SK-N-SH (cell line): ENCODE results near the gene ATCAY.

Experiments used
- CTCF ChIP-seq: fragments of 200-600 bp; sonication (generic); IDR thresholded peaks from 2 replicates; pipeline ENCODE4 v1.6.1; 2017; ENCODE audit warnings: antibody characterized with exemption, mild to moderate bottlenecking, moderate library complexity
- EP300 ChIP-seq, 2 experiments: IDR thresholded peaks; 2 replicates each; pipeline versions ENCODE4 v1.4.0 to v1.6.1; 2012; ENCODE audit warnings: borderline replicate concordance in 1 of 2, low read depth in 1 of 2, low read length in 1 of 2
- FOSL2 ChIP-seq: IDR thresholded peaks from 2 replicates; pipeline ENCODE4 v1.4.0; 2012; ENCODE audit warnings: low read depth, mild to moderate bottlenecking, moderate library complexity, borderline replicate concordance
- GABPA ChIP-seq: IDR thresholded peaks from 2 replicates; pipeline ENCODE4 v1.4.0; 2012; ENCODE audit warnings: low read depth, mild to moderate bottlenecking
- POLR2AphosphoS5 ChIP-seq: IDR thresholded peaks from 2 replicates; pipeline ENCODE4 v1.6.1; 2012; ENCODE audit warnings: low read depth, low read length
- RFX5 ChIP-seq: IDR thresholded peaks from 2 replicates; pipeline ENCODE4 v1.6.1; 2012; ENCODE audit warnings: mild to moderate bottlenecking, improper control_type of control experiment, low read length
- SMC3 ChIP-seq: IDR thresholded peaks from 2 replicates; pipeline ENCODE4 v1.6.1; 2012; ENCODE audit warnings: low read depth, low read length, improper control_type of control experiment
- TAF1 ChIP-seq: IDR thresholded peaks from 2 replicates; pipeline ENCODE4 v1.6.1; 2012; ENCODE audit warnings: low read depth, mild to moderate bottlenecking, low read length, moderate library complexity, borderline replicate concordance
- YY1 ChIP-seq: IDR thresholded peaks from 2 replicates; pipeline ENCODE4 v1.4.0; 2012; ENCODE audit warnings: low read depth, mild to moderate bottlenecking
- TF ChIP-seq, protein P1 (sequence below): IDR thresholded peaks from 2 replicates; pipeline ENCODE4 v1.6.1; 2012; ENCODE audit warnings: mild to moderate bottlenecking, low read depth, low read length, moderate library complexity
- TF ChIP-seq, protein P2 (sequence below): IDR thresholded peaks from 2 replicates; pipeline ENCODE4 v1.4.0; 2012; ENCODE audit warnings: low read depth

GRCh38 chr19:3838661-3839060, 41.8 kb upstream of the ATCAY start:
- TF ChIP-seq CTCF (no peak), SMC3 (no peak), EP300 (IDR thresholded peaks at IDR 0.05; ENCODE audit: borderline replicate concordance in 1 of 2, low read depth in 1 of 2, low read length in 1 of 2) (no peak), FOSL2 (no peak), POLR2AphosphoS5 (no peak), TAF1 (no peak), GABPA (no peak), YY1 (no peak), RFX5 (no peak)
- TF ChIP-seq, protein P1, sequence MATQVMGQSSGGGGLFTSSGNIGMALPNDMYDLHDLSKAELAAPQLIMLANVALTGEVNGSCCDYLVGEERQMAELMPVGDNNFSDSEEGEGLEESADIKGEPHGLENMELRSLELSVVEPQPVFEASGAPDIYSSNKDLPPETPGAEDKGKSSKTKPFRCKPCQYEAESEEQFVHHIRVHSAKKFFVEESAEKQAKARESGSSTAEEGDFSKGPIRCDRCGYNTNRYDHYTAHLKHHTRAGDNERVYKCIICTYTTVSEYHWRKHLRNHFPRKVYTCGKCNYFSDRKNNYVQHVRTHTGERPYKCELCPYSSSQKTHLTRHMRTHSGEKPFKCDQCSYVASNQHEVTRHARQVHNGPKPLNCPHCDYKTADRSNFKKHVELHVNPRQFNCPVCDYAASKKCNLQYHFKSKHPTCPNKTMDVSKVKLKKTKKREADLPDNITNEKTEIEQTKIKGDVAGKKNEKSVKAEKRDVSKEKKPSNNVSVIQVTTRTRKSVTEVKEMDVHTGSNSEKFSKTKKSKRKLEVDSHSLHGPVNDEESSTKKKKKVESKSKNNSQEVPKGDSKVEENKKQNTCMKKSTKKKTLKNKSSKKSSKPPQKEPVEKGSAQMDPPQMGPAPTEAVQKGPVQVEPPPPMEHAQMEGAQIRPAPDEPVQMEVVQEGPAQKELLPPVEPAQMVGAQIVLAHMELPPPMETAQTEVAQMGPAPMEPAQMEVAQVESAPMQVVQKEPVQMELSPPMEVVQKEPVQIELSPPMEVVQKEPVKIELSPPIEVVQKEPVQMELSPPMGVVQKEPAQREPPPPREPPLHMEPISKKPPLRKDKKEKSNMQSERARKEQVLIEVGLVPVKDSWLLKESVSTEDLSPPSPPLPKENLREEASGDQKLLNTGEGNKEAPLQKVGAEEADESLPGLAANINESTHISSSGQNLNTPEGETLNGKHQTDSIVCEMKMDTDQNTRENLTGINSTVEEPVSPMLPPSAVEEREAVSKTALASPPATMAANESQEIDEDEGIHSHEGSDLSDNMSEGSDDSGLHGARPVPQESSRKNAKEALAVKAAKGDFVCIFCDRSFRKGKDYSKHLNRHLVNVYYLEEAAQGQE = no peak
- TF ChIP-seq, protein P2, sequence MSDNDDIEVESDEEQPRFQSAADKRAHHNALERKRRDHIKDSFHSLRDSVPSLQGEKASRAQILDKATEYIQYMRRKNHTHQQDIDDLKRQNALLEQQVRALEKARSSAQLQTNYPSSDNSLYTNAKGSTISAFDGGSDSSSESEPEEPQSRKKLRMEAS = no peak
